ENCODE data around the gene CIC.

GRCh38 chr19:42254089-42254849 lies 14.8 kb upstream of the CIC start:
- TF ChIP-seq CTCF (IDR thresholded peaks at IDR 0.05) = no peak
- no peak for TF ChIP-seq POLR2AphosphoS5 (IDR thresholded peaks at IDR 0.05)
- no peak for TF ChIP-seq POLR2A (IDR thresholded peaks at IDR 0.05)
- TF ChIP-seq EP300 (IDR thresholded peaks at IDR 0.05) = no peak

Measured in suprapubic skin (tissue), 4 donors.